Upper lobe of left lung (tissue), 4 donors: ENCODE results near the gene CLCA1.

Source experiments
- CTCF ChIP-seq, 6 experiments: fragments of 450-650 bp in 4 of 6; fragments of 200-600 bp in 2 of 6; sonication (generic) in 2 of 6; IDR thresholded peaks; one replicate each; pipeline ENCODE4 v1.5.1; 2016 to 2019; ENCODE audit warnings: antibody characterized with exemption in 6 of 6
- POLR2A ChIP-seq, 4 donors: fragments of 450-650 bp; IDR thresholded peaks; one replicate each; pipeline ENCODE4 v1.5.1; 2016 to 2017; ENCODE audit warnings: antibody characterized with exemption in 4 of 4, mild to moderate bottlenecking in 2 of 4
- POLR2AphosphoS5 ChIP-seq, 2 donors: sonication (generic); formaldehyde crosslinking; IDR thresholded peaks; one replicate each; pipeline ENCODE4 v1.5.1; 2017; ENCODE audit warnings: antibody characterized with exemption in 2 of 2

DNA sequence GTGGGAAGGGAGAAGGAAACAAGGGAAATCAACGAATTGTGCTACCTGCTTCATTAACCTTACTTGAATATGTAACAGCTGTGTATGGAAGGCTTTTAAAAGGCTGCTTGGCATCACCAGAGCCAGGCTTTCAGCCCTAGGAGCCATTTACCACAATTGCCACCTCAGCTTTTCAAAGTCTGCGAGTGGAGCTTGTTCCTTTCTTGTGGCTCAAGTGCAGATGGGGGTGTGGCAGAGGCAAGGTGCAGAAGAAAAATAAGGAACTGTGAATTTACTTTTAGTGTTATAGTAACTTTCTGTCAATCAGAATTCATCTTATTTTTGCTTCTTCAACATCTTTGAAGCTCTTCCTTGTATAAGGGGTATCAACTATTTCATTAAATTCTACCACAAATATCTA, 27.1 kb upstream of the CLCA1 start:
- TF ChIP-seq CTCF (IDR thresholded peaks at IDR 0.05) (no peak), POLR2A (IDR thresholded peaks at IDR 0.05) (no peak), POLR2AphosphoS5 (IDR thresholded peaks at IDR 0.05) (no peak)
